Ovary (tissue), 9 donors: ENCODE measurements around the gene CLN3. TPM values are rescaled to one million over a fixed set of nuclear protein-coding genes. Genes with fewer than 3 reads are reported as not detected.

Source experiments
- DNase-seq, 5 donors: peaks; one replicate each; pipeline ENCODE4 v3.0.0-alpha.2; 2019 to 2020
- H3K27ac ChIP-seq, 2 donors: fragments of 200-600 bp; one replicate each; pipeline versions ENCODE4 v1.5.1 to v1.8.0; 2019 to 2022
- H3K27me3 ChIP-seq: fragments of 200-600 bp; one replicate; pipeline ENCODE4 v1.8.0; 2022
- H3K36me3 ChIP-seq: fragments of 200-600 bp; sonication (generic); one replicate; pipeline ENCODE4 v1.5.1; 2019
- H3K4me1 ChIP-seq: one replicate; pipeline ENCODE4 v1.8.1; 2013; ENCODE audit warnings: mild to moderate bottlenecking, moderate library complexity; ENCODE audit not compliant: insufficient read depth
- H3K4me3 ChIP-seq: fragments of 200-600 bp; sonication (generic); one replicate; pipeline ENCODE4 v1.5.1; 2017
- H3K9me3 ChIP-seq, 2 donors: fragments of 200-600 bp in 1 of 2; sonication (generic) in 1 of 2; one replicate each; pipeline versions ENCODE4 v1.5.1 to v1.8.1; 2013 to 2019; ENCODE audit warnings: mild to moderate bottlenecking in 1 of 2, moderate library complexity in 1 of 2
- CTCF ChIP-seq, 3 donors: fragments of 450-650 bp in 2 of 3; fragments of 200-600 bp in 1 of 3; IDR thresholded peaks; one replicate each; pipeline versions ENCODE4 v1.5.1 to v1.8.0; 2016 to 2022; ENCODE audit warnings: antibody characterized with exemption in 3 of 3, mild to moderate bottlenecking in 1 of 3
- EP300 ChIP-seq: sonication (generic); formaldehyde crosslinking; IDR thresholded peaks from one replicate; pipeline ENCODE4 v1.6.1; 2017; ENCODE audit warnings: antibody characterized with exemption
- POLR2A ChIP-seq: fragments of 450-650 bp; IDR thresholded peaks from one replicate; pipeline ENCODE4 v1.6.1; 2017; ENCODE audit warnings: antibody characterized with exemption, mild to moderate bottlenecking, moderate library complexity
- WGBS, 3 donors: extraction: QIAGEN DNeasy Blood & Tissue Kit in 1 of 3; methylation state at CpG; one replicate each; pipeline versions ENCODE4 v1.1.5 to v1.1.7; 2013 to 2017; 5-methylcytosine and 5-hydroxymethylcytosine counted together
- intact Hi-C, 4 donors: fragments of 100-400 bp; cut with DNase I; formaldehyde crosslinking; loops; one replicate each; pipeline versions ENCODE4 v1.11.0 to v1.15.1; 2022 to 2023
- polyA plus RNA-seq, 2 donors: library from polyadenylated mRNA; stranded (reverse); fragments of 200-250 nt in 1 of 2; fragments of 350-450 nt in 1 of 2; fragmentation: Illumina TruSeq in 1 of 2; extraction: RNeasy Lipid Tissue Mini Kit (QIAGEN cat#74804) in 1 of 2; gene quantifications; one replicate each; pipeline ENCODE4 v1.2.3, GENCODE V29; 2013 to 2014
- total RNA-seq, 7 donors: library from RNA; depleted of rRNA in 2 of 7; stranded (reverse); fragments of >200 nt in 2 of 7; fragmentation: NEBNext Ultra II Directional in 3 of 7; extraction: Animal tissue kit (Norgen Biotek cat#: 25700) in 3 of 7; gene quantifications; one replicate each; pipeline versions ENCODE4 v1.1.0 to v1.2.4, GENCODE V29; 2016 to 2023
- donor health status: DM: no; HTN: no; CAD: no; lungs with moderate emphysema.
- donor health status: DM: no; HTN: no; CAD: no.
- donor health status: Bipolar disorder and iron deficiency.
- donor health status: DM: yes; HTN: yes; CAD: no.
- donor health status: DM: no; HTN: no; CAD: no.
- donor health status: DM: yes; HTN: yes; CAD: no.

Gene CLN3
- total and polyA plus RNA-seq, 9 donors, result 15.9 to 32.1 (median 22.4) TPM

- 91 to 93% (median 92%) methylated on average over 7 of the region's 7 CpGs for WGBS, 3 donors
- intact Hi-C loops, result no loop called here
- TF ChIP-seq CTCF (IDR thresholded peaks at IDR 0.05) (no peak), POLR2A (no peak), EP300 (no peak)
Measured at GRCh38 chr16:28514246-28514645, 22.4 kb upstream of the CLN3 start.

GRCh38 chr16:28513484-28514181 is 21.8 kb upstream of the CLN3 start:
- WGBS, 3 donors, result 53 to 67% (median 61%) methylated on average over 12 of the region's 12 CpGs

More at GRCh38 chr16:28514246-28514645, 22.4 kb upstream of the CLN3 start:
- Histone ChIP-seq H3K4me1 (peaks cover 2% of the 10 kb centered on the region), H3K36me3 (no peaks in the 10 kb centered on the region), H3K27ac (no peak overlapping the region), H3K27me3 (no peaks in the 10 kb centered on the region), H3K4me3 (no peak overlapping the region), H3K9me3 (no peaks in the 10 kb centered on the region)
- DNase-seq, result no peak

GRCh38 chr16:28511801-28512789 is 20.2 kb upstream of the CLN3 start:
- no peak overlapping the region for H3K27ac ChIP-seq
- DNase-seq, result no peak
- peaks cover 2% of the 10 kb centered on the region for H3K4me1 ChIP-seq
- 75 to 81% (median 76%) methylated on average over 21 of the region's 21 CpGs for WGBS, 3 donors
- H3K9me3 ChIP-seq, result no peaks in the 10 kb centered on the region
- H3K36me3 ChIP-seq, result no peaks in the 10 kb centered on the region
- H3K27me3 ChIP-seq, result no peaks in the 10 kb centered on the region
- H3K4me3 ChIP-seq, result no peak overlapping the region
- intact Hi-C loops, result no loop called here
- TF ChIP-seq EP300, result no peak
- no peak for TF ChIP-seq POLR2A
- TF ChIP-seq CTCF (IDR thresholded peaks at IDR 0.05), result no peak

More at GRCh38 chr16:28513484-28514181, 21.8 kb upstream of the CLN3 start:
- Histone ChIP-seq H3K27ac (no peak overlapping the region), H3K4me3 (no peak overlapping the region), H3K9me3 (no peaks in the 10 kb centered on the region), H3K27me3 (no peaks in the 10 kb centered on the region), H3K4me1 (peaks cover 2% of the 10 kb centered on the region), H3K36me3 (no peaks in the 10 kb centered on the region)
- no peak for DNase-seq
- intact Hi-C loops, result no loop called here
- TF ChIP-seq POLR2A (no peak), CTCF (IDR thresholded peaks at IDR 0.05) (no peak), EP300 (no peak)

- TF ChIP-seq EP300 (no peak), CTCF (IDR thresholded peaks at IDR 0.05) (no peak), POLR2A (no peak)
- 86 to 93% (median 88%) methylated on average over 3 of the region's 3 CpGs for WGBS, 3 donors
- H3K9me3 ChIP-seq, result no peaks in the 10 kb centered on the region
- no peak for DNase-seq
- H3K27me3 ChIP-seq, result no peaks in the 10 kb centered on the region
- no peak overlapping the region for H3K27ac ChIP-seq
- no peaks in the 10 kb centered on the region for H3K36me3 ChIP-seq
- peaks cover 2% of the 10 kb centered on the region for H3K4me1 ChIP-seq
- intact Hi-C loops, result no loop called here
- no peak overlapping the region for H3K4me3 ChIP-seq
Measured at GRCh38 chr16:28511031-28511430, 19.2 kb upstream of the CLN3 start.
